GM23338 (cell line): ENCODE results near the gene DNTTIP2. TPM values are rescaled to one million over a fixed set of nuclear protein-coding genes. Genes with fewer than 3 reads are reported as not detected.

Experiments
- ATAC-seq: fragments of 200-7000 bp; cut with Tn5 transposase; 3 replicates; pipeline ENCODE4 v1.9.1; 2020
- DNase-seq: peaks from one replicate; pipeline ENCODE4 v3.0.0-alpha.2; 2015; ENCODE audit warnings: low spot score
- H2AFZ ChIP-seq: fragments of 200-600 bp; sonication (generic); 2 replicates; pipeline ENCODE4 v1.8.0; 2016; ENCODE audit warnings: antibody characterized with exemption, mild to moderate bottlenecking, moderate library complexity
- H3F3A ChIP-seq: fragments of 200-600 bp; sonication (generic); replicated peaks from 2 replicates; pipeline ENCODE4 v1.8.0; 2017; ENCODE audit warnings: antibody characterized with exemption, mixed run types, low read depth
- H3K27ac ChIP-seq: fragments of 200-600 bp; sonication (generic); 2 replicates; pipeline ENCODE4 v1.6.1; 2016; ENCODE audit warnings: low read depth
- H3K27me3 ChIP-seq: fragments of 200-600 bp; sonication (generic); 2 replicates; pipeline ENCODE4 v1.8.0; 2016; ENCODE audit warnings: mild to moderate bottlenecking, mixed run types, moderate library complexity; ENCODE audit not compliant: insufficient read depth
- H3K36me3 ChIP-seq: fragments of 200-600 bp; sonication (generic); 2 replicates; pipeline ENCODE4 v1.8.0; 2016; ENCODE audit warnings: mild to moderate bottlenecking; ENCODE audit not compliant: insufficient read depth
- H3K4me1 ChIP-seq: fragments of 200-600 bp; sonication (generic); 2 replicates; pipeline ENCODE4 v1.8.0; 2016; ENCODE audit warnings: mild to moderate bottlenecking, moderate library complexity; ENCODE audit not compliant: insufficient read depth
- H3K4me2 ChIP-seq: fragments of 200-600 bp; sonication (generic); 2 replicates; pipeline ENCODE4 v1.7.1; 2017; ENCODE audit warnings: mixed run types
- H3K4me3 ChIP-seq: fragments of 200-600 bp; sonication (generic); 2 replicates; pipeline ENCODE4 v1.6.1; 2016; ENCODE audit warnings: mixed run types
- H3K79me2 ChIP-seq: fragments of 200-600 bp; sonication (generic); replicated peaks from 2 replicates; pipeline ENCODE4 v1.8.0; 2017; ENCODE audit warnings: mild to moderate bottlenecking; ENCODE audit not compliant: insufficient read depth
- H3K9me2 ChIP-seq: fragments of 200-600 bp; sonication (generic); 2 replicates; pipeline ENCODE4 v1.8.0; 2017; ENCODE audit not compliant: insufficient read depth
- H4K20me1 ChIP-seq: fragments of 200-600 bp; sonication (generic); replicated peaks from 2 replicates; pipeline ENCODE4 v1.8.0; 2017; ENCODE audit warnings: mild to moderate bottlenecking; ENCODE audit not compliant: insufficient read depth
- H3K27ac Mint-ChIP-seq: 2 replicates; pipeline ENCODE4 v1.8.0; 2020; ENCODE audit warnings: inconsistent platforms, mild to moderate bottlenecking, moderate library complexity, mixed read lengths
- H3K27me3 Mint-ChIP-seq: 3 replicates; pipeline ENCODE4 v1.8.0; 2022; ENCODE audit warnings: low read depth, mild to moderate bottlenecking, moderate library complexity, mixed read lengths, inconsistent platforms; ENCODE audit not compliant: insufficient read depth, poor library complexity
- H3K36me3 Mint-ChIP-seq: 3 replicates; pipeline ENCODE4 v1.8.0; 2021; ENCODE audit warnings: low read depth, mild to moderate bottlenecking, inconsistent platforms, moderate library complexity, mixed read lengths
- H3K4me1 Mint-ChIP-seq: 3 replicates; pipeline ENCODE4 v1.8.0; 2020; ENCODE audit warnings: mild to moderate bottlenecking, inconsistent platforms, mixed read lengths
- H3K4me3 Mint-ChIP-seq: 3 replicates; pipeline ENCODE4 v1.8.0; 2021; ENCODE audit warnings: moderate library complexity, mild to moderate bottlenecking, inconsistent platforms, mixed read lengths
- H3K9me3 Mint-ChIP-seq: 3 replicates; pipeline ENCODE4 v1.8.0; 2020; ENCODE audit warnings: moderate library complexity, mild to moderate bottlenecking, inconsistent platforms, mixed read lengths
- CREB1 ChIP-seq: fragments of 250-450 bp; sonication (Bioruptor Pico); IDR thresholded peaks from 2 replicates; pipeline ENCODE4 v1.5.0; 2020; ENCODE audit warnings: low read depth, mild to moderate bottlenecking, moderate library complexity
- ETS1 ChIP-seq: IDR thresholded peaks from 2 replicates; pipeline ENCODE4 v1.6.1; 2016; ENCODE audit warnings: antibody characterized with exemption
- EZH2 ChIP-seq: fragments of 200-600 bp; sonication (generic); IDR thresholded peaks from one replicate; pipeline ENCODE4 v1.8.0; 2017; ENCODE audit warnings: antibody characterized with exemption, mild to moderate bottlenecking, low read depth; ENCODE audit not compliant: unreplicated experiment
- JUNB ChIP-seq: IDR thresholded peaks from one replicate; pipeline ENCODE4 v1.6.1; 2016; ENCODE audit warnings: antibody characterized with exemption; ENCODE audit not compliant: unreplicated experiment
- POLR2AphosphoS5 ChIP-seq: IDR thresholded peaks from 2 replicates; pipeline ENCODE4 v1.6.1; 2016; ENCODE audit warnings: antibody characterized with exemption, low read depth
- REST ChIP-seq: IDR thresholded peaks from one replicate; pipeline ENCODE4 v1.6.1; 2018; ENCODE audit warnings: antibody characterized with exemption; ENCODE audit not compliant: unreplicated experiment
- ZNF114 ChIP-seq: fragments of 250-450 bp; sonication (Bioruptor Pico); IDR thresholded peaks from 2 replicates; pipeline ENCODE4 v1.5.0; 2020; ENCODE audit warnings: mild to moderate bottlenecking, moderate library complexity
- ZNF331 ChIP-seq: fragments of 250-450 bp; sonication (Bioruptor Pico); IDR thresholded peaks from 2 replicates; pipeline ENCODE4 v1.5.0; 2020; ENCODE audit warnings: low read depth, mild to moderate bottlenecking, moderate library complexity
- ZNF462 ChIP-seq: fragments of 250-450 bp; sonication (Bioruptor Pico); IDR thresholded peaks from 2 replicates; pipeline ENCODE4 v1.5.0; 2020; ENCODE audit warnings: mild to moderate bottlenecking, moderate library complexity
- long read RNA-seq: library from polyadenylated mRNA; unstranded; transcript quantifications from one replicate; pipeline ENCODE4 v2.0.0, GENCODE V29; 2020; ENCODE audit not compliant: unreplicated experiment
- polyA plus RNA-seq: library from polyadenylated mRNA; unstranded; fragments of >200 nt; fragmentation: Nextera tagmentation; extraction: Ambion mirVana; gene quantifications from 2 replicates; pipeline ENCODE4 v1.2.1, GENCODE V29; 2016
- total RNA-seq: library from RNA; depleted of rRNA; stranded (reverse); fragments of >200 nt; shearing (Covaris generic); gene quantifications from 2 replicates; pipeline ENCODE4 v1.2.3, GENCODE V29; 2014; rRNA removed
- TF ChIP-seq, protein P1 (sequence below), 2 experiments: fragments of 200-600 bp in 1 of 2; sonication (generic) in 1 of 2; conservative IDR thresholded peaks; 2 replicates each; pipeline versions ENCODE4 v1.5.1 to v1.6.1; 2016 to 2017; ENCODE audit warnings: antibody characterized with exemption in 2 of 2, low read depth in 2 of 2, mild to moderate bottlenecking in 2 of 2, moderate library complexity in 1 of 2

DNTTIP2 gene
- total RNA-seq: 48.1 and 55.5 TPM in 2 replicates
- polyA plus RNA-seq: 80.2 and 91.3 TPM in 2 replicates
- long read RNA-seq, full-length matches to known transcripts: 16 of 114 reads
- long read RNA-seq, partial matches to known transcripts: 94 of 114 reads
- long read RNA-seq, other reads (novel, unspliced or antisense): 4 of 114 reads

GRCh38 chr1:93878889-93879586, at the start of gene DNTTIP2:
TSS of gene DNTTIP2 (minus strand) at chr1:93879206. CDS start at chr1:93879148, 58 bp downstream.
- Histone ChIP-seq H3K4me2 (peak within 1 kb of the TSS; percentile 85), H4K20me1 (peaks cover 17% of the 10 kb centered on the region), H3K4me3 (peak within 1 kb of the TSS; percentile 99), H3K4me1 (peaks cover 12% of the 10 kb centered on the region), H3K27me3 (no peaks in the 10 kb centered on the region), H3K36me3 (peaks cover 26% of the 10 kb centered on the region), H3K9me2 (no peaks in the 10 kb centered on the region), H3F3A (0 out of 2 replicates have a peak, but pooled peaks cover 5% of the 10 kb centered on the region), H3K27ac (peak within 1 kb of the TSS; percentile 93), H2AFZ (peak within 1 kb of the TSS; percentile 34), H3K79me2 (peaks cover 35% of the 10 kb centered on the region)
- Mint-ChIP-seq H3K36me3 (peaks cover 35% of the 10 kb centered on the region), H3K27ac (peak within 1 kb of the TSS; percentile 100), H3K4me3 (peak within 1 kb of the TSS; percentile 88), H3K27me3 (peaks cover 2% of the 10 kb centered on the region), H3K4me1 (peaks cover 13% of the 10 kb centered on the region), H3K9me3 (no peaks in the 10 kb centered on the region)
- ATAC-seq (peak; percentile 97), DNase-seq (peak; percentile 97)
- TF ChIP-seq JUNB: no peak
- no peak for TF ChIP-seq ZNF331 (CRISPR knock-in tag)
- peak; percentile 99 for TF ChIP-seq POLR2AphosphoS5
- TF ChIP-seq EZH2: no peak
- no peak for TF ChIP-seq ZNF462
- TF ChIP-seq, protein P1, sequence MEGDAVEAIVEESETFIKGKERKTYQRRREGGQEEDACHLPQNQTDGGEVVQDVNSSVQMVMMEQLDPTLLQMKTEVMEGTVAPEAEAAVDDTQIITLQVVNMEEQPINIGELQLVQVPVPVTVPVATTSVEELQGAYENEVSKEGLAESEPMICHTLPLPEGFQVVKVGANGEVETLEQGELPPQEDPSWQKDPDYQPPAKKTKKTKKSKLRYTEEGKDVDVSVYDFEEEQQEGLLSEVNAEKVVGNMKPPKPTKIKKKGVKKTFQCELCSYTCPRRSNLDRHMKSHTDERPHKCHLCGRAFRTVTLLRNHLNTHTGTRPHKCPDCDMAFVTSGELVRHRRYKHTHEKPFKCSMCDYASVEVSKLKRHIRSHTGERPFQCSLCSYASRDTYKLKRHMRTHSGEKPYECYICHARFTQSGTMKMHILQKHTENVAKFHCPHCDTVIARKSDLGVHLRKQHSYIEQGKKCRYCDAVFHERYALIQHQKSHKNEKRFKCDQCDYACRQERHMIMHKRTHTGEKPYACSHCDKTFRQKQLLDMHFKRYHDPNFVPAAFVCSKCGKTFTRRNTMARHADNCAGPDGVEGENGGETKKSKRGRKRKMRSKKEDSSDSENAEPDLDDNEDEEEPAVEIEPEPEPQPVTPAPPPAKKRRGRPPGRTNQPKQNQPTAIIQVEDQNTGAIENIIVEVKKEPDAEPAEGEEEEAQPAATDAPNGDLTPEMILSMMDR (conservative IDR thresholded peaks at IDR 0.05; ENCODE audit: low read depth in 2 of 2): no peak
- no peak for TF ChIP-seq REST
- peak; percentile 86 for TF ChIP-seq ETS1
- TF ChIP-seq CREB1 (CRISPR knock-in tag): peak; percentile 96
- no peak for TF ChIP-seq ZNF114 (CRISPR knock-in tag)
